GM19043 (cell line): ENCODE measurements around the gene ACTL9.
"Not testable (repeated sequence)": the region's sequence is repeated elsewhere in the genome, so short reads cannot be mapped to it uniquely, and the experiment has no call there.

ENCODE experiments used
- ATAC-seq: cut with Tn5 transposase; IDR thresholded peaks from one replicate; pipeline ENCODE4 v1.9.1; 2021; ENCODE audit warnings: low read depth; ENCODE audit not compliant: unreplicated experiment

Gene ACTL9

GRCh38 chr19:8698433-8699063, at the start of gene ACTL9:
Gene ACTL9, minus strand, starts transcription at chr19:8698795. Its CDS starts 94 bp downstream, at chr19:8698701.
- ATAC-seq, result no peak

- not testable (repeated sequence) for ATAC-seq
These were observed 40.9 kb upstream of the ACTL9 start for GRCh38 chr19:8739291-8740065.

GRCh38 chr19:8738377-8738776, 39.8 kb upstream of the ACTL9 start:
- ATAC-seq, result no peak

- no peak for ATAC-seq
These were observed 33.0 kb upstream of the ACTL9 start for GRCh38 chr19:8731428-8732169.

GRCh38 chr19:8724276-8724675, 25.7 kb upstream of the ACTL9 start:
- no peak for ATAC-seq

- ATAC-seq, result no peak
These were observed 23.4 kb upstream of the ACTL9 start for GRCh38 chr19:8722032-8722431.

- no peak for ATAC-seq
These were observed 22.7 kb upstream of the ACTL9 start, which contains the start of gene OR2Z1 for GRCh38 chr19:8721334-8721733. Gene OR2Z1, plus strand, starts transcription at chr19:8721634. Its CDS starts 9,395 bp downstream, at chr19:8731029.

GRCh38 chr19:8710337-8710736, 11.7 kb upstream of the ACTL9 start:
- ATAC-seq, result not testable (repeated sequence)

GRCh38 chr19:8705742-8706141, 7.1 kb upstream of the ACTL9 start:
- ATAC-seq, result no peak

GRCh38 chr19:8705304-8705703, 6.7 kb upstream of the ACTL9 start:
- ATAC-seq, result not testable (repeated sequence)

GRCh38 chr19:8703223-8703622, 4.6 kb upstream of the ACTL9 start:
- ATAC-seq, result no peak

- no peak for ATAC-seq
These were observed 3.8 kb upstream of the ACTL9 start for GRCh38 chr19:8702350-8702749.

GRCh38 chr19:8700956-8701355, 2.4 kb upstream of the ACTL9 start:
- ATAC-seq, result no peak

GRCh38 chr19:8699908-8700307, 1.3 kb upstream of the ACTL9 start:
- no peak for ATAC-seq

- ATAC-seq, result no peak
These were observed 743 bp downstream of the ACTL9 start for GRCh38 chr19:8697671-8698432.

- no peak for ATAC-seq
These were observed 1.6 kb downstream of the ACTL9 start for GRCh38 chr19:8696993-8697392.

GRCh38 chr19:8695911-8696310, 2.7 kb downstream of the ACTL9 start:
- no peak for ATAC-seq

- ATAC-seq, result no peak
These were observed 3.1 kb downstream of the ACTL9 start for GRCh38 chr19:8695501-8695900.

- ATAC-seq, result no peak
These were observed 7.6 kb downstream of the ACTL9 start for GRCh38 chr19:8690753-8691539.

- ATAC-seq, result no peak
These were observed 9.7 kb downstream of the ACTL9 start for GRCh38 chr19:8688930-8689329.
